ENCODE data around the gene SPAG9. TPM values are rescaled to one million over a fixed set of nuclear protein-coding genes. Genes with fewer than 3 reads are reported as not detected.
"Not testable (repeated sequence)": the region's sequence is repeated elsewhere in the genome, so short reads cannot be mapped to it uniquely, and the experiment has no call there.

The SPAG9 gene
- total RNA-seq, 2 experiments from 2014 or later = 48.0 to 88.2 TPM

DNA sequence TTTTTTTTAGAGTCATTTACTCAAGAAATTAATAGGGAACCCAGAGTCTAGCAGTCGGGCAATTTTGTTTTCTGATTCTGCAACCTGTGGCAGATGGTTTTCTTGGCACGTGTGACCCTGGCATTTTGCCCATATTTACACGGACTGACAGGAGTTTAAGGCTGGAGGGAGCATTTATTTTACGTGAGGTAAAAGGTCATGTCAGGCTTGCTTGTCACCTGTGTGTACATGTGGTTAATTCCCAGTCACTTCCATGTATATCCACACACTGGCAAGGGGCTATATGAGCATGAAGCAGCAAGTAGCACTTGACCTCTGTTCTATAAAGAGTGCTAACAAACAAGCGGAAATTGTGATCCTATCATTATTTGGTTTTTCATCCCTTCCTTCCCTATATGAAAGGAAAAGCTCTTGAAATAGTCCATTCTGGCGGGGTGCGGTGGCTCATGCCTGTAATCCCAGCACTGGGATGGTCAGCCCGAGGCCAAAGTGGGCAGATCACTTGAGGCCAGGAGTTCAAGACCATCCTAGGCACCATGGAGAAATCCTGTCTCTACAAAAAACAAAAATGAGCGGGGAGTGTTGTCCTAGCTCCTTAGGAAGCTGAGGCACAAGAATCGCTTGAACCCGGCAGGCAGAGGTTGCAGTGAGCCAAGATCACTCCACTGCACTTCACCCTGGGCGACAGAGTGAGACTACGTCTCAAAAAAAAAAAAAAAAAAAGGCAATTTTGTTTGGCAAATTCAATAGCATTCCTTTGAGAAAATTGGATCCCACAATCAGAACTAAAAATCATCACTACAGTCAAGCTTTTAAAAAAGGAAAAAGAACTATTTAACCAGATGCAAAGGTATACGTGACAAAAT, 2.1 kb downstream of the SPAG9 start:
- H3K27ac Mint-ChIP-seq = no peak overlapping the region
- peak overlapping the region; percentile 89 for H3K4me3 Mint-ChIP-seq
- H3K4me1 Mint-ChIP-seq = peaks cover 61% of the 10 kb centered on the region
- H3K27me3 Mint-ChIP-seq = no peaks in the 10 kb centered on the region
- ATAC-seq (no peak), DNase-seq (no peak)
- CTCF ChIA-PET = interaction anchor here (0.6 to 1.5 kb wide), 4 partner anchors 35 to 665 kb away, joined by 3 to 9 read pairs (median 4); partner anchors contain the start of gene NME1
- POLR2A ChIA-PET = interaction anchor here (0.6 kb wide), 1 partner anchor 76 kb away, joined by 3 read pairs; no protein-coding TSS in a partner anchor
- H3K9me3 Mint-ChIP-seq (ENCODE audit: low read depth) = no peaks in the 10 kb centered on the region
- H3K36me3 Mint-ChIP-seq (ENCODE audit: low read depth) = no peaks in the 10 kb centered on the region
- intact Hi-C loops (cut with DNase I, micrococcal nuclease) = no loop called here

DNA sequence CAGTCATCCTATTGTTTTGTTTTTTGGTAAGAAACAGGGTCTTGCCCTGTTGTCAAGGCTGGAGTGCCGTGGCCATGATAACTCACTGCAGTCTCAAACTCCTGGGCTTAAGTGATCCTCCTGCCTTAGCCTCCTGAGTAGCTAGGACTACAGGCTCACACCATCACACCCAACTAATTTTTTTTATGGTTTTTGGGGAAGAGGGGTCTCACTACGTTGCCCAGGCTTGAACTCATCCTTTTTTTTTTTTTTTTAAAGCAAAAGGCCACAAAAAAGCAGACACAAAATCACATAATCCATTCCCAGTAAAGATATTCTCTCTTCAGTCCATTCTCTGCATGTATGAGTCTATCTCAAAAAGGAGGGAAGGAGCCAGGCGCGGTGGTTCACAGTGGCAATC, 5.5 kb downstream of the SPAG9 start:
- peaks cover 4% of the 10 kb centered on the region for H3K36me3 Mint-ChIP-seq (ENCODE audit: low read depth)
- POLR2A ChIA-PET = no interaction called here
- ATAC-seq = no peak
- intact Hi-C loops (cut with DNase I, micrococcal nuclease) = no loop called here
- no peaks in the 10 kb centered on the region for H3K9me3 Mint-ChIP-seq (ENCODE audit: low read depth)
- peaks cover 46% of the 10 kb centered on the region for H3K4me1 Mint-ChIP-seq
- H3K27me3 Mint-ChIP-seq = no peaks in the 10 kb centered on the region
- no peak for DNase-seq
- CTCF ChIA-PET = no interaction called here
- H3K27ac Mint-ChIP-seq = no peak overlapping the region
- H3K4me3 Mint-ChIP-seq = no peak overlapping the region

DNA sequence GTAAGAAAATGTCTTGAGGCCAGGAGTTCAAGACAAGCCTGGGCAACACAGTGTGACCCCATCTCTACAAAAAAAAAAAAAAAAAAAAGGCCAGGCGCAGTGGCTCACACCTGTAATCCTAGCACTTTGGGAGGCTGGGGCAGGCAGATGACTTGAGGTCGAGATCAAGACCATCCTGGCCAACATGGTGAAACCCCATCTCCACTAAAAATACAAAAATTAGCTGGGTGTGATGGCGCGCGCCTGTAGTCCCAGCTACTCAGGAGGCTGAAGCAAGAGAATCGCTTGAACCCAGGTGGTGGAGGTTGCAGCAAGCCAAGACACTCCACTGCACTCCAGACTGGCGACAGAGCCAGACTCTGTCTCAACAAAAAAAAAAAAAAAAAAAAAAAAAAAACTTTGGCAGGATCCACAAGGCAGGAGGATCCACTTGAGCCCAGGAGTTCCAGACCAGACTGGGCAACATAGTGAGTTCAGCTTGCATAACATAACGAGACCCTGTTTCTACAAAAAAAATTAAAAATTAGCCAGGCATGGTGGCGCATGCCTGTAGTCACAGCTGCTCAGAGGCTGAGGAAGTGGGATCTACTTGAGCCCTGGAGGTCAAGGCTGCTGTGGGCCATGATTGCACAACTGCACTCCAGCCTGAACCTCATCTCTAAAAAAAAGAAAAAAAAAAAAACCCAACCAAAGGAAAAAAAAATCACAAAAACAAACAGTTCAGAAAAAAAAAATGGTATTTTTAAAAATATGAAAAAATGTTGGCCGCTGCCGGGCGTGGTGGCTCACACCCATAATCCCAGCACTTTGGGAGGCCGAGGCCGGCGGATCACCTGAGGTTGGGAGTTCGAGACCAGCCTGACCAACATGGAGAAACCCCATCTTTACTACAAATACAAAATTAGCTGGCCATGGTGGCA, 8.1 kb downstream of the SPAG9 start:
- POLR2A ChIA-PET; H3K4me3 Mint-ChIP-seq; H3K27ac Mint-ChIP-seq; H3K9me3 Mint-ChIP-seq (ENCODE audit: low read depth); intact Hi-C loops (cut with DNase I, micrococcal nuclease); DNase-seq; ATAC-seq; H3K27me3 Mint-ChIP-seq; H3K36me3 Mint-ChIP-seq (ENCODE audit: low read depth): not testable (repeated sequence)
- CTCF ChIA-PET = interaction anchor here (0.6 kb wide), 1 partner anchor 210 kb away, joined by 3 read pairs; no protein-coding TSS in a partner anchor
- H3K4me1 Mint-ChIP-seq = peaks cover 30% of the 10 kb centered on the region

DNA sequence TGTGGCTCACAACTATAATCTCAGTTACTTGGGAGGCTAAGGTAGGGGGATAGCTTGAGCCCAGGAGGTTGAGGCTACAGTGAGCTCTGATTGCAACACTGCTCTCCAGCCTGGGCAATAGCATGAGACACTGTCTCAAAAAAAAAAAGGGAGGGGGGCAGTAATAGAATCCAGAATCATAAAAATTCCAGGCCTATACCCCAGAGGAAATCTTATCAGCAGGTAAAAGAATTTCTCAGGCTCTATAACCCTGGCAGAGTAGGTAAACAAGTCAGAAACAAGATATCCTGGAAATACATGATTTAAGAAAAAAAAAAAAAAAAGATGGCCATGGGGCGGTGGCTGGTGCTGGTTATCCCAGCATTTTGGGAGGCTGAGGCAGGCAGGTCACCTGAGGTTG, 12.9 kb downstream of the SPAG9 start:
- Mint-ChIP-seq H3K36me3 (ENCODE audit: low read depth) (peaks cover 12% of the 10 kb centered on the region), H3K27me3 (no peaks in the 10 kb centered on the region), H3K9me3 (ENCODE audit: low read depth) (no peaks in the 10 kb centered on the region), H3K4me1 (peaks cover 8% of the 10 kb centered on the region), H3K4me3 (no peak overlapping the region), H3K27ac (no peak overlapping the region)
- intact Hi-C loops (cut with DNase I, micrococcal nuclease) = no loop called here
- ChIA-PET POLR2A (no interaction called here), CTCF (interaction anchor here (0.8 kb wide), 1 partner anchor 234 kb away, joined by 3 read pairs; no protein-coding TSS in a partner anchor)
- no peak for DNase-seq
- no peak for ATAC-seq

DNA sequence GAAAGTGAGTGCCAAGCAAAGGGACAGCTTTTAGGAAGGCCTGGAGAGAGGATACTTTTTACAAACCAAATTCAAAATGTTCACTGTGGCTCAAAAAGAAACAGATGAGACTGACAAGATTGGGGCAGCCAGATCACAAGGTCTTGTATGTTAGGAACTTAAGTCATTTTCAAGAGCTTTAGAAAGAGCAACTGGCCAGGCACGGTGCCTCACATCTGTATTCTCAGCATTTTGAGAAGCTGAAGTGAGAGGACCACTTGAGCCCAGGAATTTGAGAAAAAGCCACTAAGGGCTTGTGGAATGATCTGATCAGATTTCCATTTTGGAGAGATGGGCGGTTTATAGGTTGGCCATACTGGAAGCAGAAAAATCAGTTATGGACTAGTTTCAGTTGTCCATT, 17.2 kb downstream of the SPAG9 start:
- no peaks in the 10 kb centered on the region for H3K9me3 Mint-ChIP-seq (ENCODE audit: low read depth)
- H3K27me3 Mint-ChIP-seq = no peaks in the 10 kb centered on the region
- H3K4me3 Mint-ChIP-seq = no peak overlapping the region
- H3K27ac Mint-ChIP-seq = no peak overlapping the region
- intact Hi-C loops (cut with DNase I, micrococcal nuclease) = no loop called here
- DNase-seq (no peak), ATAC-seq (no peak)
- ChIA-PET CTCF (interaction anchor here (1.4 kb wide), 1 partner anchor 16 kb away, joined by 5 read pairs; no protein-coding TSS in a partner anchor), POLR2A (no interaction called here)
- H3K36me3 Mint-ChIP-seq (ENCODE audit: low read depth) = peaks cover 12% of the 10 kb centered on the region
- peaks cover 7% of the 10 kb centered on the region for H3K4me1 Mint-ChIP-seq

- no peak overlapping the region for H3K27ac Mint-ChIP-seq
- H3K4me3 Mint-ChIP-seq = no peak overlapping the region
- DNase-seq (no peak), ATAC-seq (no peak)
- ChIA-PET POLR2A (no interaction called here), CTCF (interaction anchor here (1.4 kb wide), 1 partner anchor 16 kb away, joined by 5 read pairs; no protein-coding TSS in a partner anchor)
- no peaks in the 10 kb centered on the region for H3K27me3 Mint-ChIP-seq
- H3K9me3 Mint-ChIP-seq (ENCODE audit: low read depth) = no peaks in the 10 kb centered on the region
- peaks cover 11% of the 10 kb centered on the region for H3K4me1 Mint-ChIP-seq
- peaks cover 12% of the 10 kb centered on the region for H3K36me3 Mint-ChIP-seq (ENCODE audit: low read depth)
- intact Hi-C loops (cut with DNase I, micrococcal nuclease) = no loop called here
Measured at GRCh38 chr17:51103050-51103449, 17.6 kb downstream of the SPAG9 start.

DNA sequence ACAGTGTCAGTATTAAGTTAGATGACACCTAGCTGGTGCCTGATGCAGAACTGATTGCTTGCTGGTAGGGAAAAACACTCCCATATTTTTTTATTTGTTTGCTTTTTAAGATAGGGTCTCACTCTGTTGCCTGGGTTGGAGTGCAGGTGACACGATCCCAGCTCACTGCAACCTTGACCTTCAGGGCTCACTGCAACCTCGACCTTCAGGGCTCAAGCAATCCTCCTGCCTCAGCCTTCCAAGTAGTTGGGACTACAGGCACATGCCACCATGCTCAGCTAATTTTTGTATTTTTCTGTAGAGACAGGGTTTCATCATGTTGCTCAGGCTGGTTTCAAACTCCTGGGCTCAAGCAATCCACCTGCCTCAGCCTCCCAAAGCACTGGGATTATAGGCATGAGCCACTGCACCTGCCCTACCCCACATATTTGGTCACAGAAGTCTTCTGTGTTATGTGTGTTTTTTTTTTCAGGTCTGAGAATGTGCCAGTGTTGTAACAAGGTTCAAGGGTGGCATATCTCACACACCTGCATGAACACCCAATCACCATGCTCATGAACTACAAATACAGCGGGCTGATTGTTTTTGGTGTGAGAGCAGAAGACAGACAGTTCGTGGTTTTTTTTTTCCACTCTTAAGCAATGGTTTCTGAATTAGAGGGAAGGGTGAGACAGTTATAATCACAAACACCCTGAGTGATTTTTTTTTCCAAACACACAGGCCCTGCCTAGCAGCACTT, 22.8 kb downstream of the SPAG9 start:
- peaks cover 30% of the 10 kb centered on the region for H3K4me1 Mint-ChIP-seq
- intact Hi-C loops (cut with DNase I, micrococcal nuclease) = loop anchor here in 1 of 2 experiments (10.0 kb wide), 1 partner anchor 53 kb away; no protein-coding TSS in a partner anchor
- peak; percentile 37 for ATAC-seq
- H3K27me3 Mint-ChIP-seq = no peaks in the 10 kb centered on the region
- no peak overlapping the region for H3K4me3 Mint-ChIP-seq
- ChIA-PET POLR2A (no interaction called here), CTCF (no interaction called here)
- H3K36me3 Mint-ChIP-seq (ENCODE audit: low read depth) = peaks cover 7% of the 10 kb centered on the region
- no peaks in the 10 kb centered on the region for H3K9me3 Mint-ChIP-seq (ENCODE audit: low read depth)
- H3K27ac Mint-ChIP-seq = no peak overlapping the region
- no peak for DNase-seq

DNA sequence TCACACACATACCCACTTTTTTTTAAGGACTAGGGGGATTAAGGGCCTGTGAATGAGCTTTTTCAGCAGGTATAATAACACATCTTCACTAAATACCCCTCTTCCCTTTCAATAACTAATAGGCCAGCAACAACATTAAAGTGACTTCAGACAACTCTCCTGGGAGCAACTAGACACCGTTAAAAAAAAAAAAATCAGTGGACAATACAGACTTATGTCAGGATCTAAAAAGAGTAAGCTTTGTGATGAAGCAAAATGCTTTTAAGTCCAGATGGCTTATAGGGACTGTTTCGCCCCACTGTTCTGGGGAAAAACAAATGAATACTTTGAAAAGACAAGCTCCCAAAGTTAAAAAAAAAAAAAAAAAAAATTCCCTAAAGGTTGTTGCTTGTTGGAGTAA, 29.0 kb downstream of the SPAG9 start:
- intact Hi-C loops (cut with DNase I, micrococcal nuclease) = loop anchor here in 1 of 2 experiments (10.0 kb wide), 1 partner anchor 47 kb away; no protein-coding TSS in a partner anchor
- CTCF ChIA-PET = interaction anchor here (0.7 to 1.1 kb wide), 2 partner anchors 44 to 147 kb away, joined by 3 read pairs; no protein-coding TSS in a partner anchor
- H3K27me3 Mint-ChIP-seq = no peaks in the 10 kb centered on the region

GRCh38 chr17:51088868-51089267, 31.8 kb downstream of the SPAG9 start:
- H3K4me1 Mint-ChIP-seq = peaks cover 21% of the 10 kb centered on the region
- H3K27ac Mint-ChIP-seq; ATAC-seq; H3K27me3 Mint-ChIP-seq; H3K9me3 Mint-ChIP-seq (ENCODE audit: low read depth); POLR2A ChIA-PET; H3K4me3 Mint-ChIP-seq; H3K36me3 Mint-ChIP-seq (ENCODE audit: low read depth); intact Hi-C loops (cut with DNase I, micrococcal nuclease); DNase-seq: not testable (repeated sequence)
- CTCF ChIA-PET = interaction anchor here (0.8 kb wide), 1 partner anchor 64 kb away, joined by 3 read pairs; the partner anchor contains the start of gene NME1

More for the DNA sequence above, 29.0 kb downstream of the SPAG9 start:
- H3K4me3 Mint-ChIP-seq = no peak overlapping the region
- H3K9me3 Mint-ChIP-seq (ENCODE audit: low read depth) = no peaks in the 10 kb centered on the region
- no peak for DNase-seq
- ATAC-seq = no peak
- POLR2A ChIA-PET = no interaction called here
- peaks cover 22% of the 10 kb centered on the region for H3K4me1 Mint-ChIP-seq
- peaks cover 2% of the 10 kb centered on the region for H3K36me3 Mint-ChIP-seq (ENCODE audit: low read depth)
- H3K27ac Mint-ChIP-seq = no peak overlapping the region

- no peak for DNase-seq
- Mint-ChIP-seq H3K9me3 (ENCODE audit: low read depth) (no peaks in the 10 kb centered on the region), H3K27me3 (no peaks in the 10 kb centered on the region), H3K4me3 (no peak overlapping the region), H3K27ac (no peak overlapping the region), H3K4me1 (peaks cover 21% of the 10 kb centered on the region), H3K36me3 (ENCODE audit: low read depth) (peaks cover 2% of the 10 kb centered on the region)
- no peak for ATAC-seq
- POLR2A ChIA-PET = no interaction called here
- CTCF ChIA-PET = interaction anchor here (0.8 kb wide), 1 partner anchor 65 kb away, joined by 3 read pairs; the partner anchor contains the start of gene NME1
- intact Hi-C loops (cut with DNase I, micrococcal nuclease) = no loop called here
Measured at GRCh38 chr17:51088287-51088686, 32.4 kb downstream of the SPAG9 start.
